A673 (cell line): ENCODE results near the gene METTL18. TPM values are rescaled to one million over a fixed set of nuclear protein-coding genes. Genes with fewer than 3 reads are reported as not detected.

ENCODE experiments used
- BruUV-seq: library from RNA; stranded (reverse); fragments of 400-500 nt; replicated peaks from 2 replicates; lab custom pipeline; 2021; lab: Mats Ljungman, UMichigan
- CTCF ChIA-PET: fragments of 300-600 bp; sonication (Branson Sonifier 250); formaldehyde crosslinking; loops from one replicate; lab custom pipeline; 2022; ENCODE audit warnings: antibody characterized with exemption; lab: Charles Lee
- POLR2A ChIA-PET: fragments of 300-600 bp; sonication (Branson Sonifier 250); formaldehyde crosslinking; loops from one replicate; lab custom pipeline; 2022; ENCODE audit warnings: antibody characterized with exemption; ENCODE audit not compliant: low non-redundant PET; lab: Charles Lee
- DNase-seq: peaks from one replicate; pipeline ENCODE4 v3.0.0-alpha.2; 2015; ENCODE audit warnings: low spot score
- H3K27ac ChIP-seq: fragments of 200-600 bp; sonication (generic); 2 replicates; pipeline ENCODE4 v1.5.1; 2016; ENCODE audit warnings: mixed run types, low read depth, mild to moderate bottlenecking, mixed read lengths, antibody characterized with exemption, low read length; ENCODE audit not compliant: poor library complexity, severe bottlenecking
- H3K27me3 ChIP-seq: fragments of 200-600 bp; sonication (generic); replicated peaks from 2 replicates; pipeline ENCODE4 v1.6.1; 2017; ENCODE audit warnings: mixed run types, low read depth, mild to moderate bottlenecking, mixed read lengths, antibody characterized with exemption, low read length; ENCODE audit not compliant: insufficient read depth, poor library complexity
- H3K36me3 ChIP-seq: fragments of 200-600 bp; sonication (generic); 2 replicates; pipeline ENCODE4 v1.6.1; 2016; ENCODE audit warnings: mixed run types, mild to moderate bottlenecking, mixed read lengths, antibody characterized with exemption, low read length; ENCODE audit not compliant: insufficient read depth, poor library complexity, severe bottlenecking
- H3K4me1 ChIP-seq: fragments of 200-600 bp; sonication (generic); 2 replicates; pipeline ENCODE4 v1.6.1; 2017; ENCODE audit warnings: mixed run types, mild to moderate bottlenecking, mixed read lengths, antibody characterized with exemption, low read length; ENCODE audit not compliant: insufficient read depth, poor library complexity, severe bottlenecking
- H3K4me3 ChIP-seq: fragments of 200-600 bp; sonication (generic); 2 replicates; pipeline ENCODE4 v1.5.1; 2016; ENCODE audit warnings: low read depth, mixed run types, mild to moderate bottlenecking, mixed read lengths, low read length; ENCODE audit not compliant: poor library complexity, severe bottlenecking
- H3K9me3 ChIP-seq: fragments of 200-600 bp; sonication (generic); 2 replicates; pipeline ENCODE4 v1.6.1; 2016; ENCODE audit warnings: mixed run types, low read depth, mild to moderate bottlenecking, mixed read lengths, antibody characterized with exemption, low read length; ENCODE audit not compliant: poor library complexity, severe bottlenecking
- CTCF ChIP-seq: fragments of 300-800, 200-600 bp; sonication (generic); conservative IDR thresholded peaks from 2 replicates; pipeline ENCODE4 v1.5.1; 2017; ENCODE audit warnings: low read depth, mild to moderate bottlenecking, antibody characterized with exemption, low read length, moderate library complexity, mixed read lengths
- EZH2 ChIP-seq: fragments of 200-600 bp; sonication (generic); IDR thresholded peaks from 2 replicates; pipeline ENCODE4 v1.6.1; 2017; ENCODE audit warnings: borderline replicate concordance, low read depth, mild to moderate bottlenecking, mixed read lengths, antibody characterized with exemption, low read length; ENCODE audit not compliant: poor library complexity, severe bottlenecking
- intact Hi-C: fragments of 100-400 bp; cut with micrococcal nuclease; formaldehyde crosslinking; loops from one replicate; pipeline ENCODE4 v1.10.0; 2022; ENCODE audit not compliant: unreplicated experiment
- total RNA-seq: library from RNA; stranded (reverse); gene quantifications from 2 replicates; pipeline ENCODE4 v1.2.3, GENCODE V29; 2021

Gene METTL18
- total RNA-seq, 1 experiment from 2014 or later: 6.3 TPM

- peaks cover 49% of the 10 kb centered on the region for H3K36me3 ChIP-seq
- intact Hi-C loops: no loop called here
- no peak for TF ChIP-seq CTCF
- TF ChIP-seq EZH2: no peak
- BruUV-seq: no TSS peak
- peaks cover 3% of the 10 kb centered on the region for H3K9me3 ChIP-seq
- POLR2A ChIA-PET: no interaction called here
- no peak overlapping the region for H3K27ac ChIP-seq
- no peaks in the 10 kb centered on the region for H3K27me3 ChIP-seq
- DNase-seq: no peak
- CTCF ChIA-PET: no interaction called here
- H3K4me1 ChIP-seq: no peaks in the 10 kb centered on the region
- no peak overlapping the region for H3K4me3 ChIP-seq
Observed at GRCh38 chr1:169835647-169836046, 40.9 kb upstream of the METTL18 start.

- no TSS peak for BruUV-seq
- POLR2A ChIA-PET: no interaction called here
- Histone ChIP-seq H3K9me3 (peaks cover 3% of the 10 kb centered on the region), H3K27ac (no peak overlapping the region), H3K27me3 (no peaks in the 10 kb centered on the region), H3K4me1 (no peaks in the 10 kb centered on the region), H3K4me3 (no peak overlapping the region), H3K36me3 (peaks cover 54% of the 10 kb centered on the region)
- intact Hi-C loops: no loop called here
- CTCF ChIA-PET: no interaction called here
- DNase-seq: no peak
- TF ChIP-seq CTCF: no peak
- TF ChIP-seq EZH2: no peak
Observed at GRCh38 chr1:169834869-169835268, 40.2 kb upstream of the METTL18 start.

- TF ChIP-seq CTCF (no peak), EZH2 (no peak)
- ChIA-PET CTCF (no interaction called here), POLR2A (no interaction called here)
- H3K4me3 ChIP-seq: no peak overlapping the region
- H3K9me3 ChIP-seq: no peaks in the 10 kb centered on the region
- peaks cover 60% of the 10 kb centered on the region for H3K36me3 ChIP-seq
- no peaks in the 10 kb centered on the region for H3K4me1 ChIP-seq
- H3K27me3 ChIP-seq: no peaks in the 10 kb centered on the region
- no peak for DNase-seq
- intact Hi-C loops: no loop called here
- H3K27ac ChIP-seq: no peak overlapping the region
- BruUV-seq: no TSS peak
Observed at GRCh38 chr1:169833179-169833901, 38.6 kb upstream of the METTL18 start.
